ENCODE results near the gene CORO1C.
"Not testable (repeated sequence)": the region's sequence is repeated elsewhere in the genome, so short reads cannot be mapped to it uniquely, and the experiment has no call there.

The CORO1C gene

GRCh38 chr12:108755481-108755880 lies 24.2 kb upstream of the CORO1C start:
- no peak overlapping the region for H3K4me2 ChIP-seq (ENCODE audit: low read length)
- no peak overlapping the region for H2AFZ ChIP-seq
- no peak overlapping the region for H3K9ac ChIP-seq
- no peaks in the 10 kb centered on the region for H3K79me2 ChIP-seq
- H3K9me3 ChIP-seq (ENCODE audit: control insufficient read depth, low read length): no peaks in the 10 kb centered on the region
- TF ChIP-seq, protein P1, sequence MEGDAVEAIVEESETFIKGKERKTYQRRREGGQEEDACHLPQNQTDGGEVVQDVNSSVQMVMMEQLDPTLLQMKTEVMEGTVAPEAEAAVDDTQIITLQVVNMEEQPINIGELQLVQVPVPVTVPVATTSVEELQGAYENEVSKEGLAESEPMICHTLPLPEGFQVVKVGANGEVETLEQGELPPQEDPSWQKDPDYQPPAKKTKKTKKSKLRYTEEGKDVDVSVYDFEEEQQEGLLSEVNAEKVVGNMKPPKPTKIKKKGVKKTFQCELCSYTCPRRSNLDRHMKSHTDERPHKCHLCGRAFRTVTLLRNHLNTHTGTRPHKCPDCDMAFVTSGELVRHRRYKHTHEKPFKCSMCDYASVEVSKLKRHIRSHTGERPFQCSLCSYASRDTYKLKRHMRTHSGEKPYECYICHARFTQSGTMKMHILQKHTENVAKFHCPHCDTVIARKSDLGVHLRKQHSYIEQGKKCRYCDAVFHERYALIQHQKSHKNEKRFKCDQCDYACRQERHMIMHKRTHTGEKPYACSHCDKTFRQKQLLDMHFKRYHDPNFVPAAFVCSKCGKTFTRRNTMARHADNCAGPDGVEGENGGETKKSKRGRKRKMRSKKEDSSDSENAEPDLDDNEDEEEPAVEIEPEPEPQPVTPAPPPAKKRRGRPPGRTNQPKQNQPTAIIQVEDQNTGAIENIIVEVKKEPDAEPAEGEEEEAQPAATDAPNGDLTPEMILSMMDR (IDR thresholded peaks at IDR 0.05): no peak
- no peaks in the 10 kb centered on the region for H3K27me3 ChIP-seq (ENCODE audit: control insufficient read depth, insufficient read depth, low read length)
- no peaks in the 10 kb centered on the region for H3K36me3 ChIP-seq (ENCODE audit: control insufficient read depth, insufficient read depth, low read length)
- no peaks in the 10 kb centered on the region for H3K4me1 ChIP-seq
- no peak overlapping the region for H3K27ac ChIP-seq
- H3K4me3 ChIP-seq (ENCODE audit: low read depth, low read length): no peak overlapping the region

GRCh38 chr12:108753976-108754375 lies 22.7 kb upstream of the CORO1C start:
- H3K36me3 ChIP-seq (ENCODE audit: control insufficient read depth, insufficient read depth, low read length): no peaks in the 10 kb centered on the region
- H3K4me2 ChIP-seq (ENCODE audit: low read length): no peak overlapping the region
- H3K4me3 ChIP-seq (ENCODE audit: low read depth, low read length): no peak overlapping the region
- H3K9me3 ChIP-seq (ENCODE audit: control insufficient read depth, low read length): no peaks in the 10 kb centered on the region
- H3K27ac ChIP-seq: no peak overlapping the region
- no peaks in the 10 kb centered on the region for H3K4me1 ChIP-seq
- TF ChIP-seq, protein P1 (IDR thresholded peaks at IDR 0.05): no peak
- no peaks in the 10 kb centered on the region for H3K79me2 ChIP-seq
- no peak overlapping the region for H3K9ac ChIP-seq
- H2AFZ ChIP-seq: no peak overlapping the region
- no peaks in the 10 kb centered on the region for H3K27me3 ChIP-seq (ENCODE audit: control insufficient read depth, insufficient read depth, low read length)

- Histone ChIP-seq H3K4me1 (no peaks in the 10 kb centered on the region), H2AFZ (no peak overlapping the region), H3K27me3 (ENCODE audit: control insufficient read depth, insufficient read depth, low read length) (no peaks in the 10 kb centered on the region), H3K9ac (no peak overlapping the region), H3K4me3 (ENCODE audit: low read depth, low read length) (no peak overlapping the region), H3K27ac (no peak overlapping the region), H3K79me2 (no peaks in the 10 kb centered on the region), H3K4me2 (ENCODE audit: low read length) (no peak overlapping the region), H3K9me3 (ENCODE audit: control insufficient read depth, low read length) (no peaks in the 10 kb centered on the region), H3K36me3 (ENCODE audit: control insufficient read depth, insufficient read depth, low read length) (no peaks in the 10 kb centered on the region)
- TF ChIP-seq, protein P1 (IDR thresholded peaks at IDR 0.05): no peak
Measured at GRCh38 chr12:108752387-108752786, 21.1 kb upstream of the CORO1C start.

DNA sequence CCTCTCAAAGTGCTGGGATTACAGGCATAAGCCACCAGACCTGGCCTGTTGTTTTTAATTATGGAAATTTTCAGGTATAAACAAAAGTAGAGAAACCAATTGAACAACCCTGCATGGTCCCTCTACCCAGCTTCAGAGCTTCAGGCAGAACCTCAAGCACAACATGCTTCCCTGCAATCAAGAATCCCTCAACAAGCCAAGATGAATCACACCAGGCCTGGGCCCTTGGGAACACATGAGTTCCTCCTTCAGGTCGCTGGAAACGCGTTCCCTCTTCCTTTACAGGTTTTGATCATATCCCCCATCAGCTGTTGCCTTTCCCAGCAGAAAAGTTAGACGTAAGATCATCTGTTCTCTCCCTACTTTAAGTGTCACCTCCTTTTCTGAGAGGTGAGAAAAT lies 20.5 kb upstream of the CORO1C start:
- Histone ChIP-seq H3K4me1 (no peaks in the 10 kb centered on the region), H3K9ac (no peak overlapping the region), H3K4me2 (ENCODE audit: low read length) (no peak overlapping the region), H2AFZ (no peak overlapping the region), H3K27me3 (ENCODE audit: control insufficient read depth, insufficient read depth, low read length) (no peaks in the 10 kb centered on the region), H3K9me3 (ENCODE audit: control insufficient read depth, low read length) (no peaks in the 10 kb centered on the region), H3K79me2 (no peaks in the 10 kb centered on the region), H3K36me3 (ENCODE audit: control insufficient read depth, insufficient read depth, low read length) (no peaks in the 10 kb centered on the region), H3K4me3 (ENCODE audit: low read depth, low read length) (no peak overlapping the region), H3K27ac (no peak overlapping the region)
- TF ChIP-seq, protein P1 (IDR thresholded peaks at IDR 0.05): no peak

- not testable (repeated sequence) for H3K4me3 ChIP-seq (ENCODE audit: low read depth, low read length); H3K4me1 ChIP-seq; H3K27ac ChIP-seq; H3K79me2 ChIP-seq; H3K9me3 ChIP-seq (ENCODE audit: control insufficient read depth, low read length); H3K36me3 ChIP-seq (ENCODE audit: control insufficient read depth, insufficient read depth, low read length); H3K4me2 ChIP-seq (ENCODE audit: low read length); H2AFZ ChIP-seq; H3K27me3 ChIP-seq (ENCODE audit: control insufficient read depth, insufficient read depth, low read length); H3K9ac ChIP-seq
Measured at GRCh38 chr12:108751003-108751402, 19.7 kb upstream of the CORO1C start.

All from parathyroid adenoma (tissue), 2 donors.